Measurements from ENCODE around the gene VPS13D.

GRCh38 chr1:12561121-12561520 lies 331.3 kb downstream of the VPS13D start:
- no peak for TF ChIP-seq CTCF (IDR thresholded peaks at IDR 0.05; ENCODE audit: low read length)
- no peak for TF ChIP-seq EZH2 (IDR thresholded peaks at IDR 0.05; ENCODE audit: borderline replicate concordance, low read length)
